Endodermal cell (in vitro differentiated cells): ENCODE measurements around the gene CALML6. TPM values are rescaled to one million over a fixed set of nuclear protein-coding genes. Genes with fewer than 3 reads are reported as not detected.

Source experiments
- DNase-seq: peaks from one replicate; pipeline ENCODE4 v3.0.0-alpha.2; 2017
- H3K27ac ChIP-seq: 2 replicates; pipeline ENCODE4 v1.5.1; 2013; ENCODE audit warnings: mild to moderate bottlenecking, low read depth, low read length, moderate library complexity
- H3K27me3 ChIP-seq: 2 replicates; pipeline ENCODE4 v1.6.1; 2013; ENCODE audit warnings: mild to moderate bottlenecking, low read length, moderate library complexity; ENCODE audit not compliant: insufficient read depth, control insufficient read depth, poor library complexity, severe bottlenecking
- H3K36me3 ChIP-seq: 2 replicates; pipeline ENCODE4 v1.7.0; 2013; ENCODE audit warnings: mild to moderate bottlenecking, low read length, moderate library complexity; ENCODE audit not compliant: control insufficient read depth, insufficient read depth
- H3K4me1 ChIP-seq: one replicate; pipeline ENCODE4 v1.7.0; 2013; ENCODE audit warnings: low read length; ENCODE audit not compliant: control insufficient read depth, insufficient read depth
- H3K4me3 ChIP-seq: 2 replicates; pipeline ENCODE4 v1.5.1; 2013; ENCODE audit warnings: mild to moderate bottlenecking, low read length, moderate library complexity
- H3K9ac ChIP-seq: 2 replicates; pipeline ENCODE4 v1.6.1; 2013; ENCODE audit warnings: mild to moderate bottlenecking, low read length, moderate library complexity; ENCODE audit not compliant: poor library complexity, severe bottlenecking; ENCODE audit errors: extremely low read depth
- H3K9me3 ChIP-seq: 2 replicates; pipeline ENCODE4 v1.6.1; 2013; ENCODE audit warnings: mild to moderate bottlenecking, low read length, moderate library complexity; ENCODE audit not compliant: control insufficient read depth
- H3K27ac Mint-ChIP-seq: 2 replicates; pipeline ENCODE4 v1.8.0; 2020; ENCODE audit warnings: mixed read lengths
- H3K27me3 Mint-ChIP-seq: 2 replicates; pipeline ENCODE4 v1.8.0; 2021; ENCODE audit warnings: mild to moderate bottlenecking, mixed read lengths; ENCODE audit not compliant: insufficient read depth
- H3K36me3 Mint-ChIP-seq: 2 replicates; pipeline ENCODE4 v1.8.0; 2020; ENCODE audit warnings: low read depth, mixed read lengths
- H3K4me1 Mint-ChIP-seq: 2 replicates; pipeline ENCODE4 v1.8.0; 2020; ENCODE audit warnings: mixed read lengths
- H3K4me3 Mint-ChIP-seq: 2 replicates; pipeline ENCODE4 v1.8.0; 2020; ENCODE audit warnings: mild to moderate bottlenecking, moderate library complexity, mixed read lengths
- H3K9me3 Mint-ChIP-seq: 2 replicates; pipeline ENCODE4 v1.8.0; 2020; ENCODE audit warnings: mild to moderate bottlenecking, mixed read lengths
- WGBS, 2 experiments: methylation state at CpG; one replicate each; pipeline versions ENCODE4 v1.1.5 to v1.1.7; 2013; ENCODE audit warnings: missing lambda C conversion rate in 2 of 2, mixed read lengths in 1 of 2; ENCODE audit not compliant: insufficient coverage in 1 of 2, insufficient read length in 1 of 2; 5-methylcytosine and 5-hydroxymethylcytosine counted together
- total RNA-seq, 2 donors: library from RNA; stranded (reverse); fragmentation: NEBNext Ultra II Directional in 1 of 2; extraction: Animal tissue kit (Norgen Biotek cat#: 25700) in 1 of 2; gene quantifications; 2 replicates in 1 of 2; 3 replicates in 1 of 2; pipeline ENCODE4 v1.2.1, GENCODE V29; 2021
- TF ChIP-seq, protein P1 (sequence below): fragments of 200-600 bp; sonication (generic); conservative IDR thresholded peaks from 2 replicates; pipeline ENCODE4 v1.5.0; 2021; ENCODE audit warnings: antibody characterized with exemption, mild to moderate bottlenecking

CALML6 gene
- total RNA-seq, 2 donors from 2014 or later, result 0.89 to 1.4 TPM

DNA sequence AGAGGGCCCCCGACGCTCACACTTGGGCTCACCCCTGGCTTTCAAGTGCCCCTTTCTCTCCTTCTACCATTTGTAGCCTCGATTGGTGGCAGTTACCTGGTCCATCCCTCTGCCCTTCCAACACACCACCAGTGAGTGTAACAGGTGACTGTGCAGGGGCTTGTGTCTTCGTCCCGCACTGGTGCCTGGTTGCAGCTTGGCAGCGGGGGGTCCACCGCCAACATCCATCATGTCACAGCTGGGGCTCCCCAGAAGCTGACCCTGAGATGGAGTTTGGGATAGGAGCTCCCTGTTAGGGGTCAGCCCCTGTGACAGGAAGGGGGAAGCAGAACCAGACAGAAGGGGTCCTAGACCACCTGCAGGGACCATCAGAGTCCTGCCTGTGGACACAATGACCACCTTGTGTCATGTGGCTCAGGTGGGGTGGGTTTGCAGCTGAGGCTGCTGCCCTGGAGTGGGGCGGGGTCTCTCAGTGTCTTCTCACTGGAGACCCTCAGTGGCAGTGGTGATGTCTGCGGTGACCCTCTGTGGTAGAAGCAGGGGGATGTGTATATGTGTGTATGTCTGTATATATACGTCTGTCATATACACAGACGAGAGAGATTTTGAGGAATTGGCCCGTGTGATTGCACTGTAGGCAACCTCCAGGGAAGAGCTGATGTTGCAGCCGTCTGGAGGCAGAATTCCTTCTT lies 3.6 kb upstream of the CALML6 start:
- 95 to 96% methylated on average over 8 to 13 of the region's 13 CpGs for WGBS, 2 experiments
- no peaks in the 10 kb centered on the region for H3K36me3 Mint-ChIP-seq
- TF ChIP-seq, protein P1, sequence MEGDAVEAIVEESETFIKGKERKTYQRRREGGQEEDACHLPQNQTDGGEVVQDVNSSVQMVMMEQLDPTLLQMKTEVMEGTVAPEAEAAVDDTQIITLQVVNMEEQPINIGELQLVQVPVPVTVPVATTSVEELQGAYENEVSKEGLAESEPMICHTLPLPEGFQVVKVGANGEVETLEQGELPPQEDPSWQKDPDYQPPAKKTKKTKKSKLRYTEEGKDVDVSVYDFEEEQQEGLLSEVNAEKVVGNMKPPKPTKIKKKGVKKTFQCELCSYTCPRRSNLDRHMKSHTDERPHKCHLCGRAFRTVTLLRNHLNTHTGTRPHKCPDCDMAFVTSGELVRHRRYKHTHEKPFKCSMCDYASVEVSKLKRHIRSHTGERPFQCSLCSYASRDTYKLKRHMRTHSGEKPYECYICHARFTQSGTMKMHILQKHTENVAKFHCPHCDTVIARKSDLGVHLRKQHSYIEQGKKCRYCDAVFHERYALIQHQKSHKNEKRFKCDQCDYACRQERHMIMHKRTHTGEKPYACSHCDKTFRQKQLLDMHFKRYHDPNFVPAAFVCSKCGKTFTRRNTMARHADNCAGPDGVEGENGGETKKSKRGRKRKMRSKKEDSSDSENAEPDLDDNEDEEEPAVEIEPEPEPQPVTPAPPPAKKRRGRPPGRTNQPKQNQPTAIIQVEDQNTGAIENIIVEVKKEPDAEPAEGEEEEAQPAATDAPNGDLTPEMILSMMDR, result no peak
- H3K4me1 Mint-ChIP-seq, result peaks cover 7% of the 10 kb centered on the region
- Histone ChIP-seq H3K4me3 (no peak overlapping the region), H3K9ac (no peak overlapping the region), H3K36me3 (no peaks in the 10 kb centered on the region), H3K27me3 (no peaks in the 10 kb centered on the region), H3K4me1 (no peaks in the 10 kb centered on the region), H3K27ac (no peak overlapping the region), H3K9me3 (no peaks in the 10 kb centered on the region)
- no peaks in the 10 kb centered on the region for H3K27me3 Mint-ChIP-seq
- DNase-seq, result peak; percentile 38
- H3K4me3 Mint-ChIP-seq, result no peak overlapping the region
- H3K27ac Mint-ChIP-seq, result no peak overlapping the region
- H3K9me3 Mint-ChIP-seq, result no peaks in the 10 kb centered on the region

DNA sequence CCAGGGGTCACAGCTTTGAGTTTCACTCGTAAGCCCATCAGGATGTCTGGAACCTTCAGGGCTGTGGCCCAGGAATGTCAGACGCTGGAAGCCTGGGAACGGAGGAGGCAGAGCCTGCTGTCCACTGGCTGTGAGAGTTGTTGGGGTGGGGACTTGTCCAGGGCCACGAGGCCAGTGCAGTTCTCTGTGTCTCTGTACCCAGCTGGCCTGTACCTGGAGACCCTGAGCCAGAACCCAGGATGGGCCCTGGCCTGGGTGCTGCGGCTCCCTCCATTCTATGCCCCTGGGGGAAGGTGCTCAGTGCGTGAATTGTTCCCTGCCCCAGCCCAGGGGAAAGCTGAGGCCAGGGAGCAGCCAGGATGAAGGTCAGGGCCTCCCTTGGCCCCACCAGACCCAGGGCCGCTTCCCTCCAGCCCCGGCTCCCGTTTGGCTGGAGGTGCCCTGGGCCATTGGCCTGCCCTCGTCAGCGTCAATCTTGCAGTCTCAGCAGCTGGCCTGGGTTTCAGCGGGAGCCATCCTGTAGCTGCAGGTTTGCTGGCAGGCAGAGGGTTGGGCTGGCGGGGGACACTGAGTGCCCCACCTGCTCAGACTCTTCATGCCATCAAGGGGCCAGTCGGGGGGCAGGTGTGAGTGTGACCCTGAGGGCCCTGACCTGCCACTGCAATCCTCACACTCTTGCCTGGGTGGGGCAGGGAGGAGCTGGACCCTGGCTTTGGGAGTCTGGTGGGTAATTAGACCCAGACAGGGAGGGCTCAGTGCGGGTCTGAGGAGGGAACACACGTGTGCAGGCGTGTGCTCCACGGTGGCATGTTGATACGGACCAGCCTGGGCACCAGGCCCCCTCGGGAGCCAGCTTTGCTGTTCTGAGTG lies 724 bp upstream of the CALML6 start:
- H3K36me3 ChIP-seq, result no peaks in the 10 kb centered on the region
- H3K9ac ChIP-seq, result no peak overlapping the region
- no peaks in the 10 kb centered on the region for H3K9me3 ChIP-seq
- TF ChIP-seq, protein P1, result no peak
- no peaks in the 10 kb centered on the region for H3K4me1 ChIP-seq
- Mint-ChIP-seq H3K36me3 (no peaks in the 10 kb centered on the region), H3K4me1 (peaks cover 7% of the 10 kb centered on the region), H3K27ac (no peak overlapping the region), H3K4me3 (no peak overlapping the region), H3K27me3 (peaks cover 11% of the 10 kb centered on the region), H3K9me3 (no peaks in the 10 kb centered on the region)
- no peak overlapping the region for H3K27ac ChIP-seq
- no peak overlapping the region for H3K4me3 ChIP-seq
- peaks cover 7% of the 10 kb centered on the region for H3K27me3 ChIP-seq
- peak; percentile 52 for DNase-seq
- WGBS, 2 experiments, result 85 to 87% methylated on average over 13 to 20 of the region's 20 CpGs

DNA sequence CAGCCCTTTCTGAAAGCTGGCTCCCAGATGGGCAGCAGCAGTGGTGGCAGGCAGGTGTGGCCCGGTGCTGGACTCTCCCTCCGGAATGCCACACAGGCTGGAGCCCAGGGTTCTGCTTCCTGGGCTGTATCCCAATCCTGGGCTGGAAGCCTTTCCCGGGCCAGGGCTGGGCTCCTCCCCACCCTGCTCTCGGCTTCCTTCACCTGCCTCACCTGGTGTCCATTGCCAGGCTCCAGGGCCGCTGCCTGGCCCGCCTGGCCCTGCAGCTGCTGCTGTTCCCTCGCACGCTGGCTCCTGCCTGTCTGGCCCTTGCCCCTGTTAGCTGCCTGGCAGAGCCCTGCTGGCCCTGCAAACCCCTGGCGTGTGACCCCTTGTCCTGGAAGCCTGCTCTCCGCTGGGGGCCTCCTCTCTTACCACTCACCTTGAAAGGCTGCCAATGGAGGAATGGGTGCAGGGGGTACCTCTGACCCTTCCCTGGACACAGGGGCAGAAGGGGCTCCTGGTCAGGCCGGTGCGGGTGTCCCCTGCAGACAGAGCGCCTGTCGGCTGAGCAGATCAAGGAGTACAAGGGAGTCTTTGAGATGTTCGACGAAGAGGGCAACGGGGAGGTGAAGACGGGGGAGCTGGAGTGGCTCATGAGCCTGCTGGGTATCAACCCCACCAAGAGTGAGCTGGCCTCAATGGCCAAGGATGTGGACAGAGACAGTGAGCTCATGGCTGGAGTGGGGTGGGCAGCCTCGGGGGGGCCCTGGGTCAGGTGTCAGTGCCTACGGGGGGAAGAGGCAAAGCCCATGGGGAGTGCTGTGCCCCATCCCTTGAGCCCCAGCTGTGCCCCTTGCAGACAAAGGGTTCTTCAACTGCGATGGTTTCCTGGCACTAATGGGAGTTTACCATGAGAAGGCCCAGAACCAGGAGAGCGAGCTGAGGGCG lies 1.1 kb downstream of the CALML6 start:
- H3K9ac ChIP-seq, result no peak overlapping the region
- Mint-ChIP-seq H3K27me3 (peaks cover 11% of the 10 kb centered on the region), H3K4me3 (no peak overlapping the region), H3K27ac (no peak overlapping the region), H3K36me3 (no peaks in the 10 kb centered on the region), H3K9me3 (no peaks in the 10 kb centered on the region), H3K4me1 (no peaks in the 10 kb centered on the region)
- 93 to 94% methylated on average over 21 to 23 of the region's 23 CpGs for WGBS, 2 experiments
- TF ChIP-seq, protein P1, result no peak
- no peaks in the 10 kb centered on the region for H3K36me3 ChIP-seq
- H3K4me3 ChIP-seq, result no peak overlapping the region
- no peaks in the 10 kb centered on the region for H3K4me1 ChIP-seq
- peak; percentile 48 for DNase-seq
- H3K27ac ChIP-seq, result no peak overlapping the region
- peaks cover 7% of the 10 kb centered on the region for H3K27me3 ChIP-seq
- H3K9me3 ChIP-seq, result no peaks in the 10 kb centered on the region
